Activated gamma-delta T cell (primary cell): ENCODE data around the gene FCRLA.
"Not testable (repeated sequence)": the region's sequence is repeated elsewhere in the genome, so short reads cannot be mapped to it uniquely, and the experiment has no call there.

Experiments
- DNase-seq: peaks from one replicate; lab custom pipeline; 2025; lab: John Stamatoyannopoulos, UW
- total RNA-seq, 2 donors: gene quantifications; one replicate each; lab custom pipeline; 2026; lab: John Stamatoyannopoulos, UW

FCRLA gene
- total RNA-seq: 0 to 0.05 reads per million in 2 donors

GRCh38 chr1:161706482-161707347, at the start of gene FCRLA:
Gene FCRLA (plus strand): TSS chr1:161707229. CDS start chr1:161707265, 36 bp downstream.
- DNase-seq: no peak

GRCh38 chr1:161658524-161658923, 48.5 kb upstream of the FCRLA start:
- not testable (repeated sequence) for DNase-seq

- not testable (repeated sequence) for DNase-seq
Observed at GRCh38 chr1:161661660-161662311, 45.2 kb upstream of the FCRLA start.

- DNase-seq: not testable (repeated sequence)
Observed at GRCh38 chr1:161662684-161663339, 44.2 kb upstream of the FCRLA start, which contains the start of gene FCGR2B. Gene FCGR2B (plus strand): TSS chr1:161663143. CDS start chr1:161663242, 99 bp downstream.

- DNase-seq: not testable (repeated sequence)
Observed at GRCh38 chr1:161663569-161663968, 43.5 kb upstream of the FCRLA start.

- DNase-seq: not testable (repeated sequence)
Observed at GRCh38 chr1:161664689-161665088, 42.3 kb upstream of the FCRLA start.

- not testable (repeated sequence) for DNase-seq
Observed at GRCh38 chr1:161671045-161672020, 35.7 kb upstream of the FCRLA start.

GRCh38 chr1:161673437-161673836, 33.6 kb upstream of the FCRLA start:
- DNase-seq: not testable (repeated sequence)

GRCh38 chr1:161674447-161674846, 32.6 kb upstream of the FCRLA start:
- not testable (repeated sequence) for DNase-seq

GRCh38 chr1:161674908-161675307, 32.1 kb upstream of the FCRLA start:
- DNase-seq: not testable (repeated sequence)

- DNase-seq: no peak
Observed at GRCh38 chr1:161676441-161676840, 30.6 kb upstream of the FCRLA start.

GRCh38 chr1:161676958-161677689, 29.9 kb upstream of the FCRLA start:
- DNase-seq: no peak

- DNase-seq: no peak
Observed at GRCh38 chr1:161678500-161678899, 28.5 kb upstream of the FCRLA start.

GRCh38 chr1:161681879-161682278, 25.1 kb upstream of the FCRLA start:
- DNase-seq: no peak

- no peak for DNase-seq
Observed at GRCh38 chr1:161688946-161689345, 18.1 kb upstream of the FCRLA start.

GRCh38 chr1:161691846-161692245, 15.2 kb upstream of the FCRLA start:
- no peak for DNase-seq

GRCh38 chr1:161693020-161693712, 13.9 kb upstream of the FCRLA start:
- DNase-seq: not testable (repeated sequence)

- not testable (repeated sequence) for DNase-seq
Observed at GRCh38 chr1:161698302-161698701, 8.7 kb upstream of the FCRLA start.

- DNase-seq: no peak
Observed at GRCh38 chr1:161702250-161702649, 4.8 kb upstream of the FCRLA start.

GRCh38 chr1:161705537-161705936, 1.5 kb upstream of the FCRLA start:
- no peak for DNase-seq
